ENCODE data around the gene FBXW11. TPM values are rescaled to one million over a fixed set of nuclear protein-coding genes. Genes with fewer than 3 reads are reported as not detected.

The FBXW11 gene
- total and polyA plus RNA-seq, 2 of the 8 experiments (the other 6 are each of a cell fraction or from before 2014, with no cell fraction given), result 45.0 to 75.6 TPM

DNA sequence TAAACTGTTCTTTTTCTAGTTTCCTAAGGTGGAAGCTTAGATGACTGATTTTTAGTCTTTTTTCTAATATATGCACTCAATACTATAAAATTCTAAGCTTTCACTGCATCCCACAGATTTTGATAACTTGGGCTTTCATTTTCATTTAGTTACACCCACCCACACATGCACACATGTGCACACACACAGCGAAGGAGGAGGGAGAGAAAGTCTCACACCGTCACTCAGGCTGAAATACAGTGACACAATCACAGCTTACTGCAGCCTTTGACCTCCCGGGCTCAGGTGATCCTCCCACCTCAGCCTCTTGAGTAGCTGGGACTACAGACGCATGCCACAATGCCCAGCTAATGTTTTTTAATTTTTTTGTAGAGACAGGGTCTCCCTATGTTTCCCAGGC is 124.3 kb downstream of the FBXW11 start:
- H3K9ac ChIP-seq (replicated peaks in 1 of 4; ENCODE audit: extremely low read depth in 1 of 4, low read depth in 3 of 4, low read length in 3 of 4), result no peak overlapping the region
- H3K23ac ChIP-seq (ENCODE audit: insufficient read length), result no peak overlapping the region
- H4K20me1 ChIP-seq (replicated peaks in 1 of 2; ENCODE audit: control insufficient read depth in 1 of 2, insufficient read depth in 2 of 2, low read length in 2 of 2), result peaks cover 0 to 7% of the 10 kb centered on the region in 2 experiments
- H3K4me2 ChIP-seq (ENCODE audit: insufficient read depth in 1 of 2, low read depth in 2 of 2, low read length in 2 of 2), result no peak overlapping the region
- no peak overlapping the region for H3K14ac ChIP-seq (ENCODE audit: insufficient read length)
- no peak overlapping the region for H2BK20ac ChIP-seq (ENCODE audit: low read length)
- H3K9me3 ChIP-seq (ENCODE audit: insufficient read depth in 2 of 2, low read depth in 1 of 2, low read length in 1 of 2), result no peaks in the 10 kb centered on the region
- H3K79me1 ChIP-seq (ENCODE audit: low read depth, low read length), result no peaks in the 10 kb centered on the region
- no peak overlapping the region for H3K4me3 ChIP-seq (ENCODE audit: extremely low read depth in 1 of 4, insufficient read depth in 2 of 4, low read depth in 3 of 4, low read length in 4 of 4)
- no peak overlapping the region for H3K56ac ChIP-seq (replicated peaks; ENCODE audit: insufficient read length, low read depth, low read length)
- WGBS, 2 experiments (ENCODE audit: extremely low coverage in 1 of 2, insufficient coverage in 1 of 2, insufficient read length in 1 of 2, insufficient replicate concordance in 2 of 2, low coverage in 1 of 2, low lambda C conversion rate in 2 of 2, missing lambda C conversion rate in 1 of 2), result 89% methylated on average over 4 of the region's 4 CpGs; no CpG with 5 or more reads in 1 of the 2 experiments
- no peak for TF ChIP-seq EGR1 (IDR thresholded peaks at IDR 0.05; ENCODE audit: borderline replicate concordance, low read depth, low read length)
- peak; percentile 18; the same call in 1 of the 2 replicates for TF ChIP-seq POLR2AphosphoS5 (IDR thresholded peaks at IDR 0.05; ENCODE audit: low read depth, low read length)
- FAIRE-seq (no peak), DNase-seq (ENCODE audit: low read depth in 1 of 2, low spot score in 2 of 2) (no peak)
- H2BK5ac ChIP-seq (ENCODE audit: low read depth, low read length), result no peak overlapping the region
- H3K18ac ChIP-seq (ENCODE audit: extremely low read depth, low read length), result no peak overlapping the region
- H2BK15ac ChIP-seq (ENCODE audit: low read length), result no peak overlapping the region
- no peak overlapping the region for H3K27ac ChIP-seq (ENCODE audit: low read depth, low read length)
- no peak overlapping the region for H2BK120ac ChIP-seq (replicated peaks; ENCODE audit: low read depth, low read length)
- H3K4me1 ChIP-seq (replicated peaks in 1 of 4; ENCODE audit: control insufficient read depth in 3 of 4, insufficient read depth in 4 of 4, low read length in 3 of 4), result no peaks in the 10 kb centered on the region
- H3K4ac ChIP-seq (replicated peaks; ENCODE audit: insufficient read length, low read depth, low read length), result no peak overlapping the region
- H2BK12ac ChIP-seq (ENCODE audit: low read depth, low read length), result no peak overlapping the region
- no peaks in the 10 kb centered on the region for H3K23me2 ChIP-seq (ENCODE audit: low read depth, low read length)
- H3K79me2 ChIP-seq (ENCODE audit: control insufficient read depth in 1 of 2, insufficient read depth in 2 of 2, low read length in 2 of 2), result no peaks in the 10 kb centered on the region; a peak in 1 of 4 replicates
- peaks cover 5 to 28% (median 23%) of the 10 kb centered on the region in 4 experiments; a peak in 7 of 8 replicates for H3K36me3 ChIP-seq (ENCODE audit: control insufficient read depth in 2 of 4, insufficient read depth in 4 of 4, low read length in 3 of 4)
- no peak overlapping the region for H4K8ac ChIP-seq (ENCODE audit: extremely low read depth, insufficient read depth, low read length)
- H2AFZ ChIP-seq (ENCODE audit: low read length), result no peak overlapping the region
- POLR2A ChIA-PET (ENCODE audit: partially characterized antibody), result interaction anchor here (1.5 kb wide), 1 partner anchor 125 kb away, joined by 4 read pairs; the partner anchor contains the start of gene FBXW11
- H2AK5ac ChIP-seq (ENCODE audit: low read depth, low read length), result no peak overlapping the region
- no peak overlapping the region for H4K5ac ChIP-seq (ENCODE audit: insufficient read length, low read depth, low read length)
- no peaks in the 10 kb centered on the region for H3K27me3 ChIP-seq (replicated peaks in 1 of 4; ENCODE audit: control insufficient read depth in 3 of 4, extremely low read depth in 1 of 4, insufficient read depth in 3 of 4, low read length in 3 of 4)
- no peak overlapping the region for H4K91ac ChIP-seq (replicated peaks; ENCODE audit: insufficient read length, low read length)
- CTCF ChIA-PET (ENCODE audit: partially characterized antibody), result interaction anchor here (0.8 to 1.6 kb wide), 4 partner anchors 12 to 182 kb away, joined by 3 to 5 read pairs (median 4); no protein-coding TSS in a partner anchor

Measured in H1 (cell line).